ENCODE measurements around the gene ANAPC5. TPM values are rescaled to one million over a fixed set of nuclear protein-coding genes. Genes with fewer than 3 reads are reported as not detected.

The ANAPC5 gene
- total RNA-seq, 2 experiments from 2014 or later: 122 TPM

Other genes starting within 250 kb of the ANAPC5 start
- gene P2RX7, start 219.5 kb downstream of the ANAPC5 start, total RNA-seq: 1 to 10 TPM; 3.6 to 4.7 TPM
- gene P2RX4, start 142.3 kb downstream of the ANAPC5 start, total RNA-seq: 10 to 100 TPM; 12.2 to 15.1 TPM
- gene CAMKK2, start 55.7 kb downstream of the ANAPC5 start, total RNA-seq: 10 to 100 TPM; 25.2 to 28.0 TPM
- 10 to 100 TPM; 44.1 to 44.9 TPM for gene RNF34, start 47.7 kb upstream of the ANAPC5 start, total RNA-seq
- 10 to 100 TPM; 61.0 to 61.7 TPM for gene KDM2B, start 228.6 kb upstream of the ANAPC5 start, total RNA-seq